NCI-H2081 (cell line): ENCODE measurements around the gene GPR137.
"Not testable (repeated sequence)": the region's sequence is repeated elsewhere in the genome, so short reads cannot be mapped to it uniquely, and the experiment has no call there.

Experiments used
- DNase-seq, 2 experiments: peaks; one replicate each; lab custom pipeline; 2025; lab: John Stamatoyannopoulos, UW

The GPR137 gene

DNA sequence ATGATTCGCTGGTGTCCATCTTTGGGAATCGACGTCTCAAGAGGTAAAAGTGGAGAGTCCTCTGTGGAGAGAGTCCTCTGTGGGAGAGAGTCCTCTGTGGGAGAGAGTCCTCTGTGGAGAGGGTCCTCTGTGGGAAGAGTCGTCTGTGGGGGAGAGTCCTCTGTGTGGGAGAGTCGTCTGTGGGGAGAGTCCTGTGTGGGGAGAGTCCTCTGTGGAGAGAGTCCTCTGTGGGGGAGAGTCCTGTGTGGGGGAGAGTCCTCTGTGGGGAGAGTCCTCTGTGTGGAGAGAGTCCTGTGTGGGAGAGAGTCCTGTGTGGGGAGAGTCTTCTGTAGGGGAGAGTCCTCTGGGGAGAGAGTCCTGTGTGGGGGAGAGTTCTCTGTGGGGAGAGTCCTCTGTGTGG is 35.4 kb downstream of the GPR137 start:
- no peak for DNase-seq

GRCh38 chr11:64321533-64321932 is 35.9 kb downstream of the GPR137 start:
- no peak for DNase-seq

DNA sequence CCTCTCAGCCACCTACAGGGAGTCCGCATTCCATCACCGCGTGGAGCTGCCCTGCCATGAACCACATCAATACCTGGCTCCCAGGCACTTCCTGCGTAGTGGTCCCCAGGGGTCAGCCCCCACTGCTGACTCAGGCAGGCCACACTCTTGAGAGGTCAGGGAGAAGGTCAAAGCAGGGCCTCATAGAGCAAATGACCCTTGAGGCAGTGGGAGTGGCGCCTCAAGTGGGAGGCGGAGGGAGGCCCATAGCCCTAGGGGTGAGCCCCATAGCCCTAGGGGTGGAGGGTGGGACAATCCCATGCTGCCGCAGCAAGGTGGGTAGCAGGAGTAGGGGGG is 37.2 kb downstream of the GPR137 start:
- DNase-seq, result no peak

- no peak for DNase-seq
These were observed 37.7 kb downstream of the GPR137 start for GRCh38 chr11:64323373-64323772.

- not testable (repeated sequence) for DNase-seq
These were observed 38.3 kb downstream of the GPR137 start for GRCh38 chr11:64323984-64324383.

DNA sequence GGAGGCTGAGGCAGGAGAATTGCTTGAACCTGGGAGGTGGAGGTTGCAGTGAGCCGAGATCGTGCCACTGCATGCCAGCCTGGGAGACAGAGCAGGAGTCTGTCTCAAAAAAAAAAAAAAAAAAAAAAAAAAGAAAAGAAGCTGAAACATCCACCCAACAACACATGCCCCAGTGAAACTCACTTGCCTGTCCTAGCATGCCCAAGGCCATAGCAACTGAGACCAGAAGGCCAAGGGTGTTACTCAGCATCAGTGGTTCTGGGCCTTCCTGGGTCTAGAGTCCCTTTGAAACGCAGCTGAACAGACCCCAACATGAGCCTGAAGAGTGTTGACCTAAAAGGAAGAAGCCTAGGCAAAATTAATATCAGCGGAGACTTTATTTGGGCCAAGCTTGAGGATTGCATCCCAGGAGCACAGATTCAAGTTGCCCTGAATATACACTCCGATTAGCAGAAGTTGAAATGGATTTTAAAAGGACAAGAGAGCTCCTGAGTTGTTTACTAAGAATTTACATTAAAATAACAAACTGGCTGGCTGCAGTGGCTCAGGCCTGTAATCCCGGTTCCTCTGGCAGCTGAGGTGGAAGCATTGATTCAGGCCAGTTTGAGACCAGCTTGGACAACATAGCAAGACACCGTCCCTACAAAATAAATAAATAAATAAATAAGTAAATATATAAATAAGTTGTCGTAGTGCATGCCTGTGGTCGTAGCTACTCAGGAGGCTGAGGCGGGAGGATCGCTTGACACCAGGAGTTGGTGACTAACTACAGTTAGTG is 39.2 kb downstream of the GPR137 start:
- no peak for DNase-seq

- DNase-seq, result no peak
These were observed 41.7 kb downstream of the GPR137 start for GRCh38 chr11:64327375-64327774.

- DNase-seq, result no peak
These were observed 42.3 kb downstream of the GPR137 start for GRCh38 chr11:64327993-64328392.

DNA sequence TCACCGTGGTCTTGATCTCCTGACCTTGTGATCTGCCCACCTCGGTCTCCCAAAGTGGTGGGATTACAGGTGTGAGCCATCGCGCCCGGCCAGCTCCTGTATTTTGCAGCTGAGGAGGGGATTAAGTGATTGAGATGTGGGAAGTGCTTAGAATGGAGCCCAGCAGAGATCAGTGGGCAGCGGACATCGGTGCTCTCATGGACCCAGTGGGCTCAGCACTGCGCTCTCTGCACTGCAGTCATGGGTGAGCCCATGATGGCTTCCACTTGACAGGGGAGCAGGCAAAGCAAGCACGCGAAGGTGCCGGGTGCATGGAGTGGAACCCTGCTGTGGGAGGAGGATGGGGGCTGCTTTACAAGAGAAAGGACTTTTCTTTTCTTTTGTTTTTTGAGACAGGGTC is 45.2 kb downstream of the GPR137 start:
- DNase-seq, result no peak

- no peak for DNase-seq
These were observed 46.1 kb downstream of the GPR137 start for GRCh38 chr11:64331569-64332371.

GRCh38 chr11:64333556-64333955 is 47.9 kb downstream of the GPR137 start:
- no peak for DNase-seq

DNA sequence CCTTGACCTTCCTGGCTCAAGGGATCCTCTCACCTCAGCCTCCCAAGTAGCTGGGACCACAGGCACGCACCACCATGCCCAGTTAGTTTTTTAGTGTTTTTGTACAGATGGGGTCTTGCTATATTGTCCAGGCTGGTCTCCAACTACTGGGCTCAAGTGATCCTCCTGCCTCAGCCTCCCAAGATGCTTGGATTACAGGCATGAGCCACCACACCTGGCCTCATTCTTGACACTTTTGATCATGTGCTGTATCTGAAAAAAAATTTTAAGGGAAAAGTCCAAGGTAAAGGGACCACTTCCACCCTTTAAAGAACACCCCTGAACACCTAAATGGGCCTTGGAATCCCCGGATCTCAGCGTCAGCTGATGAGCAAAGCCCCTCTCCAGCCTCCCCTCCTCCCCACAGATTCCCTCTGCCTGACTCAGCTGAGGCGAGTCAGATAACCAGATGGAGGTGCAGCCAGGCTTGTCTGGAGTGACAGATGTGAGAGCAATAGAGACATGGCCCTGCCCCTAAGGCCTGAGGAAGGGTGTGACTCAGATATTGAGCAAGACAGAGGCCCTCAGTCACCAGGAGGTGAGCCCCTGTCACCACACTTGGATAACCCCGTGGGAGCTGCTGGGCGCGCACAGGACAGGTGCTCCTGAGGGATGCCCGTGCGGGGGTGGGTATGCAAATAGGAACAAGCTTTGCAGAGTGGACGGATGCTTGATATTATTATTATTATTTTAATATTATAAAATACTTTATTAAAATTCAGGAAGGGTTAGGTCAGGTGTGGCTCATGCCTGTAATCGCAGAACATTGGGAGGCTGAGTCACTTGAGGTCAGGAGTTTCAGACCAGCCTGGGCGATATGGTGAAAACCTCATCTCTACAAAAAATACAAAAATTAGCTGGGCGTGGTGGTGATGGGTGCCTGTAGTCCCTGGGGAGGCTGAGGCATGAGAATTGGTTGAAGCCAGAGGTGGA is 49.4 kb downstream of the GPR137 start:
- DNase-seq, result no peak

GRCh38 chr11:64337538-64338249 is 52.0 kb downstream of the GPR137 start:
- no peak for DNase-seq

- DNase-seq, result no peak
These were observed 53.1 kb downstream of the GPR137 start for GRCh38 chr11:64338716-64339115.
